NCI-H1105 (cell line): ENCODE data around the gene ZNF774.
A peak's percentile ranks its signal among the peaks of the same experiment; 100 is the strongest.
"Not testable (repeated sequence)": the region's sequence is repeated elsewhere in the genome, so short reads cannot be mapped to it uniquely, and the experiment has no call there.

ENCODE experiments used
- DNase-seq: peaks from one replicate; lab custom pipeline; 2025; lab: John Stamatoyannopoulos, UW

ZNF774 gene

GRCh38 chr15:90345857-90346256 lies 6.2 kb upstream of the ZNF774 start:
- DNase-seq: no peak

GRCh38 chr15:90347431-90348065 lies 4.5 kb upstream of the ZNF774 start:
- DNase-seq: not testable (repeated sequence)

GRCh38 chr15:90348456-90348855 lies 3.6 kb upstream of the ZNF774 start:
- no peak for DNase-seq

GRCh38 chr15:90349072-90349471 lies 3.0 kb upstream of the ZNF774 start:
- no peak for DNase-seq

GRCh38 chr15:90349821-90350220 lies 2.3 kb upstream of the ZNF774 start:
- no peak for DNase-seq

- no peak for DNase-seq
Measured at GRCh38 chr15:90351479-90352106, 491 bp upstream of the ZNF774 start.

GRCh38 chr15:90354986-90355385 lies 2.9 kb downstream of the ZNF774 start:
- no peak for DNase-seq

GRCh38 chr15:90358124-90359033 lies 6.3 kb downstream of the ZNF774 start:
- DNase-seq: no peak

GRCh38 chr15:90360746-90361145 lies 8.7 kb downstream of the ZNF774 start:
- DNase-seq: no peak

- no peak for DNase-seq
Measured at GRCh38 chr15:90362936-90363212, 10.8 kb downstream of the ZNF774 start.

- DNase-seq: no peak
Measured at GRCh38 chr15:90364251-90364650, 12.2 kb downstream of the ZNF774 start.

- no peak for DNase-seq
Measured at GRCh38 chr15:90365414-90366055, 13.5 kb downstream of the ZNF774 start.

- no peak for DNase-seq
Measured at GRCh38 chr15:90367576-90367975, 15.5 kb downstream of the ZNF774 start.

GRCh38 chr15:90375071-90375470 lies 23.0 kb downstream of the ZNF774 start:
- no peak for DNase-seq

GRCh38 chr15:90376789-90377188 lies 24.7 kb downstream of the ZNF774 start:
- DNase-seq: no peak

- DNase-seq: no peak
Measured at GRCh38 chr15:90379263-90379662, 27.2 kb downstream of the ZNF774 start.

- DNase-seq: no peak
Measured at GRCh38 chr15:90381515-90381914, 29.4 kb downstream of the ZNF774 start.

GRCh38 chr15:90382320-90382719 lies 30.2 kb downstream of the ZNF774 start:
- no peak for DNase-seq

GRCh38 chr15:90386221-90386620 lies 34.1 kb downstream of the ZNF774 start:
- no peak for DNase-seq

GRCh38 chr15:90387534-90388461 lies 35.7 kb downstream of the ZNF774 start, which contains the start of gene IQGAP1:
TSS of gene IQGAP1 (plus strand) at chr15:90388242. CDS start at chr15:90388342, 100 bp downstream.
- DNase-seq: peak; percentile 83
